Body of pancreas (tissue), 4 donors: ENCODE measurements around the gene NFIA.

Source experiments
- POLR2A ChIP-seq, 3 donors: fragments of 450-650 bp; IDR thresholded peaks; one replicate each; pipeline ENCODE4 v1.6.1; 2016; ENCODE audit warnings: antibody characterized with exemption in 3 of 3, mild to moderate bottlenecking in 2 of 3
- TF ChIP-seq, protein P1 (sequence below), 7 experiments: fragments of 450-650 bp in 4 of 7; fragments of 200-600 bp in 3 of 7; sonication (generic) in 3 of 7; IDR thresholded peaks; one replicate each; pipeline ENCODE4 v1.5.1; 2016 to 2019; ENCODE audit warnings: antibody characterized with exemption in 7 of 7

DNA sequence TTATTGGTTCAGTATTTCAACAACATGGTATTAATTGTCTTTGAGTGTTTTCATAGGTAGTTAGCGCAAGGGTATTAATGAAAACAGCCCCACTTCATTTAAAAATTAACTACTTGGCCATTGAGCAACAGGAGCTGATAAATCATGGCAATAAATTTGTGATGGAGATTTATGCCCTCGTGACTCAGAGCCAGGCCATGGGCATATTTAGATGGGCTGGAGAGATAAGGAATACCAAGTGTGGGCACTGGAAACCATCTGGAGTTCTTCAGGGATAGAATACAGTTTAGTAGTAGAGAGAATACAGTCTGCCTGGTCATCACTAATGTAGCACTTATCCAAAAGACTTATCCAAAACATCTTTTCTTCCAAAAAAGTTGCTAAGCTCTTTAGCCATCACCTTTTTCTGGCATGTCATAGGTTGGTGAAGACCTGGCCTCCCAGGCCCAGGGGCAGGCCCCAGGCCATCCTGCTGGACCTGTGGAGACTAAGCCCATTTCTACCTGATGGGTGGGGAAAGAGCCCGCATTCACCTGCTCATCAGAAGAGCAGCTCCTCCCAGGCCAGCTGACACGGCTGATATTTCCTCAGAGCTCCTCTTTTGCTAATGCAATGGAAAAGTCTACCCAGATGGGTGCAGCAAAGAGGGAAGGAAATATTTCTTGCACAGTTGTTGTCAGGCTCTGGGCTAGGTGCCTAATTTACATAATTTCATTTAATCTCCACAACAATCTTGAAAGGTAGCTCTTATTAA lies 404.6 kb downstream of the NFIA start:
- TF ChIP-seq, protein P1, sequence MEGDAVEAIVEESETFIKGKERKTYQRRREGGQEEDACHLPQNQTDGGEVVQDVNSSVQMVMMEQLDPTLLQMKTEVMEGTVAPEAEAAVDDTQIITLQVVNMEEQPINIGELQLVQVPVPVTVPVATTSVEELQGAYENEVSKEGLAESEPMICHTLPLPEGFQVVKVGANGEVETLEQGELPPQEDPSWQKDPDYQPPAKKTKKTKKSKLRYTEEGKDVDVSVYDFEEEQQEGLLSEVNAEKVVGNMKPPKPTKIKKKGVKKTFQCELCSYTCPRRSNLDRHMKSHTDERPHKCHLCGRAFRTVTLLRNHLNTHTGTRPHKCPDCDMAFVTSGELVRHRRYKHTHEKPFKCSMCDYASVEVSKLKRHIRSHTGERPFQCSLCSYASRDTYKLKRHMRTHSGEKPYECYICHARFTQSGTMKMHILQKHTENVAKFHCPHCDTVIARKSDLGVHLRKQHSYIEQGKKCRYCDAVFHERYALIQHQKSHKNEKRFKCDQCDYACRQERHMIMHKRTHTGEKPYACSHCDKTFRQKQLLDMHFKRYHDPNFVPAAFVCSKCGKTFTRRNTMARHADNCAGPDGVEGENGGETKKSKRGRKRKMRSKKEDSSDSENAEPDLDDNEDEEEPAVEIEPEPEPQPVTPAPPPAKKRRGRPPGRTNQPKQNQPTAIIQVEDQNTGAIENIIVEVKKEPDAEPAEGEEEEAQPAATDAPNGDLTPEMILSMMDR (IDR thresholded peaks at IDR 0.05) = no peak
- TF ChIP-seq POLR2A (IDR thresholded peaks at IDR 0.05) = no peak
